Measurements from ENCODE around the gene PIK3CD. TPM values are rescaled to one million over a fixed set of nuclear protein-coding genes. Genes with fewer than 3 reads are reported as not detected.

Gene PIK3CD
- total and polyA plus RNA-seq, 2 of the 8 experiments (the other 6 are each of a cell fraction or from before 2014, with no cell fraction given) = 20.6 to 24.1 TPM

- Histone ChIP-seq H4K91ac (replicated peaks; ENCODE audit: insufficient read length, low read length) (no peak overlapping the region), H2BK12ac (ENCODE audit: low read depth, low read length) (no peak overlapping the region; the same call in 1 of the 2 replicates), H4K8ac (ENCODE audit: extremely low read depth, insufficient read depth, low read length) (no peak overlapping the region), H3K18ac (ENCODE audit: extremely low read depth, low read length) (no peak overlapping the region), H3K23me2 (ENCODE audit: low read depth, low read length) (peaks cover 25% of the 10 kb centered on the region), H3K79me1 (ENCODE audit: low read depth, low read length) (no peaks in the 10 kb centered on the region), H3K36me3 (ENCODE audit: control insufficient read depth in 2 of 4, insufficient read depth in 4 of 4, low read length in 3 of 4) (no peaks in the 10 kb centered on the region), H2AK5ac (ENCODE audit: low read depth, low read length) (peak overlapping the region; percentile 86; the same call in 1 of the 2 replicates), H2BK120ac (replicated peaks; ENCODE audit: low read depth, low read length) (no peak overlapping the region), H3K27ac (ENCODE audit: low read depth, low read length) (no peak overlapping the region), H3K9me3 (ENCODE audit: insufficient read depth in 2 of 2, low read depth in 1 of 2, low read length in 1 of 2) (no peaks in the 10 kb centered on the region), H3K14ac (ENCODE audit: insufficient read length) (no peak overlapping the region), H2BK15ac (ENCODE audit: low read length) (no peak overlapping the region), H3K9ac (replicated peaks in 1 of 4; ENCODE audit: extremely low read depth in 1 of 4, low read depth in 3 of 4, low read length in 3 of 4) (no peak overlapping the region), H2BK20ac (ENCODE audit: low read length) (peak overlapping the region; percentile 18; the same call in 1 of the 2 replicates), H3K56ac (replicated peaks; ENCODE audit: insufficient read length, low read depth, low read length) (no peak overlapping the region), H3K4me2 (ENCODE audit: insufficient read depth in 1 of 2, low read depth in 2 of 2, low read length in 2 of 2) (peak overlapping the region in 1 of 2 experiments; percentile 98; a peak in 1 of 4 replicates), H3K23ac (ENCODE audit: insufficient read length) (no peak overlapping the region), H2BK5ac (ENCODE audit: low read depth, low read length) (no peak overlapping the region; the same call in 1 of the 2 replicates), H4K5ac (ENCODE audit: insufficient read length, low read depth, low read length) (no peak overlapping the region), H3K4ac (replicated peaks; ENCODE audit: insufficient read length, low read depth, low read length) (no peak overlapping the region), H2AFZ (ENCODE audit: low read length) (no peak overlapping the region), H4K20me1 (replicated peaks in 1 of 2; ENCODE audit: control insufficient read depth in 1 of 2, insufficient read depth in 2 of 2, low read length in 2 of 2) (no peaks in the 10 kb centered on the region), H3K4me1 (replicated peaks in 1 of 4; ENCODE audit: control insufficient read depth in 3 of 4, insufficient read depth in 4 of 4, low read length in 3 of 4) (peaks cover 5 to 24% (median 15%) of the 10 kb centered on the region in 4 experiments), H3K4me3 (ENCODE audit: extremely low read depth in 1 of 4, insufficient read depth in 2 of 4, low read depth in 3 of 4, low read length in 4 of 4) (no peak overlapping the region), H3K79me2 (ENCODE audit: control insufficient read depth in 1 of 2, insufficient read depth in 2 of 2, low read length in 2 of 2) (no peaks in the 10 kb centered on the region), H3K27me3 (replicated peaks in 1 of 4; ENCODE audit: control insufficient read depth in 3 of 4, extremely low read depth in 1 of 4, insufficient read depth in 3 of 4, low read length in 3 of 4) (peaks cover 0 to 13% (median 11%) of the 10 kb centered on the region in 4 experiments; a peak in 6 of 7 replicates)
- FAIRE-seq (no peak), DNase-seq (ENCODE audit: low read depth in 1 of 2, low spot score in 2 of 2) (no peak)
- ChIA-PET POLR2A (ENCODE audit: partially characterized antibody) (interaction anchor here (0.7 to 2.1 kb wide), 2 partner anchors 24 to 30 kb away, joined by 3 to 8 read pairs; no protein-coding TSS in a partner anchor), CTCF (ENCODE audit: partially characterized antibody) (interaction anchor here (0.6 to 7.3 kb wide), 14 partner anchors 9 to 514 kb away, joined by 3 to 49 read pairs (median 4); no protein-coding TSS in a partner anchor)
- WGBS, 2 experiments (ENCODE audit: extremely low coverage in 1 of 2, insufficient coverage in 1 of 2, insufficient read length in 1 of 2, insufficient replicate concordance in 2 of 2, low coverage in 1 of 2, low lambda C conversion rate in 2 of 2, missing lambda C conversion rate in 1 of 2) = 82% methylated on average over 5 of the region's 5 CpGs; no CpG with 5 or more reads in 1 of the 2 experiments
- TF ChIP-seq NRF1 (IDR thresholded peaks at IDR 0.05; ENCODE audit: low read depth, low read length) = no peak
- TF ChIP-seq TAF1 (IDR thresholded peaks at IDR 0.05; ENCODE audit: low read depth, low read length) = no peak
- TF ChIP-seq PHF8 (conservative IDR thresholded peaks at IDR 0.05; ENCODE audit: low read depth, low read length) = no peak
- no peak for TF ChIP-seq CHD2 (IDR thresholded peaks at IDR 0.05; ENCODE audit: low read length)
- no peak for TF ChIP-seq FOSL1 (IDR thresholded peaks at IDR 0.05; ENCODE audit: insufficient read depth, low read depth, low read length)
- TF ChIP-seq NANOG (IDR thresholded peaks at IDR 0.05; ENCODE audit: insufficient read depth, low read depth, low read length, poor library complexity, severe bottlenecking) = no peak
- TF ChIP-seq TEAD4 (IDR thresholded peaks at IDR 0.05; ENCODE audit: low read depth, low read length) = no peak
- TF ChIP-seq CTBP2 (IDR thresholded peaks at IDR 0.05; ENCODE audit: borderline replicate concordance, insufficient read depth, insufficient read length, low read length) = no peak
- peak in 1 of 3 experiments; percentile 19; a peak in 1 of 4 replicates for TF ChIP-seq CTCF (IDR thresholded peaks at IDR 0.05; ENCODE audit: control extremely low read depth in 1 of 3, insufficient read depth in 1 of 3, low read depth in 1 of 3, low read length in 3 of 3)
- no peak for TF ChIP-seq SP1 (IDR thresholded peaks at IDR 0.05; ENCODE audit: low read depth, low read length)
- no peak for TF ChIP-seq CHD1 (IDR thresholded peaks at IDR 0.05; ENCODE audit: low read depth, low read length)
Observed at GRCh38 chr1:9691691-9692090, 40.2 kb downstream of the PIK3CD start.

Data from H1 (cell line).